Mesenchymal stem cell (in vitro differentiated cells and primary cell): ENCODE measurements around the gene ANKS1B.

Experiments
- DNase-seq: peaks from one replicate; pipeline ENCODE4 v3.0.0-alpha.2; 2013
- H2AFZ ChIP-seq: one replicate; pipeline ENCODE4 v1.6.1; 2013; ENCODE audit warnings: low read depth, mild to moderate bottlenecking, control low read depth, inconsistent platforms, low read length, moderate library complexity
- H2AK5ac ChIP-seq: 2 replicates; pipeline ENCODE4 v1.6.1; 2013; ENCODE audit warnings: low read length, moderate library complexity, mild to moderate bottlenecking, inconsistent platforms; ENCODE audit not compliant: severe bottlenecking
- H2BK120ac ChIP-seq: one replicate; pipeline ENCODE4 v1.6.1; 2013; ENCODE audit warnings: low read depth, mild to moderate bottlenecking, inconsistent platforms, low read length, moderate library complexity
- H2BK12ac ChIP-seq, 2 experiments: one replicate each; pipeline ENCODE4 v1.6.1; 2013; ENCODE audit warnings: inconsistent platforms in 2 of 2, low read length in 2 of 2, mild to moderate bottlenecking in 2 of 2, moderate library complexity in 2 of 2, control low read depth in 1 of 2
- H2BK15ac ChIP-seq: one replicate; pipeline ENCODE4 v1.6.1; 2013; ENCODE audit warnings: mild to moderate bottlenecking, low read depth, inconsistent platforms; ENCODE audit not compliant: poor library complexity, severe bottlenecking
- H2BK5ac ChIP-seq: 2 replicates; pipeline ENCODE4 v1.6.1; 2013; ENCODE audit warnings: low read depth, mild to moderate bottlenecking, low read length, control low read depth, inconsistent platforms; ENCODE audit not compliant: poor library complexity, severe bottlenecking
- H3K14ac ChIP-seq, 2 experiments: one replicate each; pipeline ENCODE4 v1.6.1; 2013; ENCODE audit warnings: inconsistent platforms in 2 of 2, low read length in 2 of 2, control low read depth in 1 of 2, mild to moderate bottlenecking in 1 of 2, moderate library complexity in 1 of 2
- H3K18ac ChIP-seq, 2 experiments: one replicate each; pipeline ENCODE4 v1.6.1; 2013; ENCODE audit warnings: inconsistent platforms in 2 of 2, low read length in 2 of 2, control low read depth in 1 of 2, low read depth in 1 of 2, mild to moderate bottlenecking in 1 of 2
- H3K23ac ChIP-seq, 2 experiments: one replicate each; pipeline ENCODE4 v1.6.1; 2013; ENCODE audit warnings: inconsistent platforms in 2 of 2, low read length in 2 of 2, mild to moderate bottlenecking in 2 of 2, moderate library complexity in 2 of 2, control low read depth in 1 of 2
- H3K27ac ChIP-seq: 2 replicates; pipeline ENCODE4 v1.5.1; 2013; ENCODE audit warnings: mild to moderate bottlenecking, moderate library complexity, low read length, control low read depth, inconsistent platforms; ENCODE audit not compliant: poor library complexity, severe bottlenecking
- H3K27me3 ChIP-seq, 2 experiments: 2 replicates each; pipeline versions ENCODE4 v1.6.1 to v1.7.0; 2013; ENCODE audit warnings: low read length in 2 of 2, mild to moderate bottlenecking in 2 of 2, moderate library complexity in 2 of 2, control low read depth in 1 of 2, inconsistent platforms in 1 of 2; ENCODE audit not compliant: control insufficient read depth in 1 of 2, insufficient read depth in 1 of 2
- H3K36me3 ChIP-seq, 2 experiments: 2 replicates each; pipeline versions ENCODE4 v1.6.1 to v1.7.0; 2013; ENCODE audit warnings: low read length in 2 of 2, control low read depth in 1 of 2, inconsistent platforms in 1 of 2, low read depth in 1 of 2, mild to moderate bottlenecking in 1 of 2; ENCODE audit not compliant: insufficient read depth in 2 of 2, control insufficient read depth in 1 of 2
- H3K4ac ChIP-seq, 2 experiments: one replicate each; pipeline ENCODE4 v1.6.1; 2013; ENCODE audit warnings: inconsistent platforms in 2 of 2, low read length in 2 of 2, mild to moderate bottlenecking in 2 of 2, moderate library complexity in 2 of 2, control low read depth in 1 of 2, low read depth in 1 of 2
- H3K4me1 ChIP-seq: 2 replicates; pipeline ENCODE4 v1.6.1; 2013; ENCODE audit warnings: low read depth, low read length, control low read depth; ENCODE audit not compliant: control insufficient read depth, insufficient read depth
- H3K4me2 ChIP-seq: 2 replicates; pipeline ENCODE4 v1.6.1; 2013; ENCODE audit warnings: low read length, mild to moderate bottlenecking, inconsistent platforms; ENCODE audit not compliant: poor library complexity, severe bottlenecking
- H3K4me3 ChIP-seq, 2 experiments: 2 replicates each; pipeline versions ENCODE4 v1.5.1 to v1.7.0; 2013; ENCODE audit warnings: low read length in 2 of 2, mild to moderate bottlenecking in 2 of 2, control low read depth in 1 of 2, low read depth in 1 of 2; ENCODE audit not compliant: insufficient read depth in 1 of 2
- H3K79me1 ChIP-seq: replicated peaks from 2 replicates; pipeline ENCODE4 v1.6.1; 2013; ENCODE audit warnings: mild to moderate bottlenecking, control low read depth, low read length, inconsistent platforms; ENCODE audit not compliant: poor library complexity, severe bottlenecking
- H3K9ac ChIP-seq: 2 replicates; pipeline ENCODE4 v1.7.0; 2013; ENCODE audit warnings: mild to moderate bottlenecking, low read length, moderate library complexity
- H3K9me3 ChIP-seq: 2 replicates; pipeline ENCODE4 v1.7.0; 2013; ENCODE audit warnings: mild to moderate bottlenecking, low read length; ENCODE audit not compliant: control insufficient read depth
- H4K8ac ChIP-seq: one replicate; pipeline ENCODE4 v1.6.1; 2013; ENCODE audit warnings: inconsistent platforms, mild to moderate bottlenecking, low read length, moderate library complexity
- H4K91ac ChIP-seq: one replicate; pipeline ENCODE4 v1.6.1; 2013; ENCODE audit warnings: mild to moderate bottlenecking, low read length, inconsistent platforms
- WGBS: methylation state at CpG from one replicate; pipeline ENCODE4 v1.1.7; 2013; ENCODE audit warnings: mixed read lengths; 5-methylcytosine and 5-hydroxymethylcytosine counted together

The ANKS1B gene

GRCh38 chr12:99704036-99704435 is 280.7 kb downstream of the ANKS1B start:
- no peak overlapping the region for H3K4ac ChIP-seq
- no peaks in the 10 kb centered on the region for H3K4me1 ChIP-seq
- H3K14ac ChIP-seq: no peak overlapping the region
- H3K9me3 ChIP-seq: no peaks in the 10 kb centered on the region
- H3K4me2 ChIP-seq: no peak overlapping the region
- no peak overlapping the region for H2BK15ac ChIP-seq
- no peak overlapping the region for H4K8ac ChIP-seq
- H3K23ac ChIP-seq: no peak overlapping the region
- H2BK5ac ChIP-seq: no peak overlapping the region
- no peak for DNase-seq
- no peak overlapping the region for H3K27ac ChIP-seq
- H3K79me1 ChIP-seq: no peaks in the 10 kb centered on the region
- no peak overlapping the region for H2BK12ac ChIP-seq
- H3K27me3 ChIP-seq: no peaks in the 10 kb centered on the region
- no peak overlapping the region for H3K9ac ChIP-seq
- no peak overlapping the region for H2BK120ac ChIP-seq
- no peak overlapping the region for H4K91ac ChIP-seq
- H3K4me3 ChIP-seq: no peak overlapping the region
- no peak overlapping the region for H2AK5ac ChIP-seq
- 65% methylated on average over 1 of the region's 1 CpG for WGBS
- no peak overlapping the region for H2AFZ ChIP-seq
- H3K36me3 ChIP-seq: no peaks in the 10 kb centered on the region
- no peak overlapping the region for H3K18ac ChIP-seq

DNA sequence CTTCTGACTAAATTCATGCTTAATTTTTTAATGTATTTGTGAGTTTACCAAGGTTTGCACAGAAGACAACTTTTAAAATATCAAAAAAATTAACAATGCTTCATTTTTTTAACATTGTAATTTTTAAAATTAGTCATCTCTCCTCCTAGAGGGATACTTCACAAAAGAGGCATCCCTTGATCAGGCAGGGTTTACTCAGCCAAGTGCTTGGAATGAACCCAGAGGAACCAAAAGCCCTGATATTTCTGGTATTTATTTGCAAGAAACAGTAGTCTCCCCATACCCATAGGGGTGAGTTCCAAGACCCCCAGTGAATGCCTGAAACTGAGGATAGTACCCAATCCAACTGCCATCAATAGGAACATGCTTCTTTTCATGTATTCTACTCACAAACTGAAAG is 284.7 kb downstream of the ANKS1B start:
- Histone ChIP-seq H3K4ac (no peak overlapping the region), H3K27ac (no peak overlapping the region), H3K4me2 (no peak overlapping the region), H3K9me3 (no peaks in the 10 kb centered on the region), H3K23ac (no peak overlapping the region), H3K36me3 (no peaks in the 10 kb centered on the region), H3K14ac (no peak overlapping the region), H2BK15ac (no peak overlapping the region), H2BK120ac (no peak overlapping the region), H3K4me3 (no peak overlapping the region), H3K4me1 (no peaks in the 10 kb centered on the region), H2BK5ac (no peak overlapping the region), H3K27me3 (no peaks in the 10 kb centered on the region), H2AK5ac (no peak overlapping the region), H3K79me1 (no peaks in the 10 kb centered on the region), H3K18ac (no peak overlapping the region), H4K8ac (no peak overlapping the region), H2BK12ac (no peak overlapping the region), H2AFZ (no peak overlapping the region), H3K9ac (no peak overlapping the region), H4K91ac (no peak overlapping the region)
- DNase-seq: no peak

DNA sequence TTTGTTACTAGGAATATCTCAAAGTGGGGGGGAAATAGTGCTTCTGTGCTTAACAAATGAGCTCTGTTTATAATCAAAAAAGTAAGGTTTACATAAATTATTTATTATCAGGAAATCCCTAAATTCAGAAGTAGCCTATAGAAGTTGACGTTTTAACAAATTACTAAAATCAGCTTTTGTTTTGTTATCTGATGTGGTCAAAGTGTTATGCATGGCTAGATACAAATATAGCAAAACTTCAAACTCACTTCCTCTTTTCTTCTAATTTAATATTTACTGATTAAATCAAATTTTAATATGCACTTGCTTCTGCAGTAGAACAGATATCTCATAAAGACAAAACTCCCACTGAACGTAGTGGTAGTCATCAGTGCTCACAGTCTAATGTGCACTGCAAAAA is 289.7 kb downstream of the ANKS1B start:
- DNase-seq: no peak
- WGBS: 48% methylated on average over 1 of the region's 2 CpGs

GRCh38 chr12:99686142-99686541 is 298.6 kb downstream of the ANKS1B start:
- Histone ChIP-seq H3K27ac (no peak overlapping the region), H4K91ac (no peak overlapping the region), H3K14ac (no peak overlapping the region), H3K36me3 (no peaks in the 10 kb centered on the region), H3K27me3 (no peaks in the 10 kb centered on the region), H3K9ac (no peak overlapping the region), H3K9me3 (no peaks in the 10 kb centered on the region), H2AFZ (no peak overlapping the region), H2BK12ac (no peak overlapping the region), H4K8ac (no peak overlapping the region), H3K18ac (no peak overlapping the region), H2BK5ac (no peak overlapping the region), H3K4ac (no peak overlapping the region), H2AK5ac (no peak overlapping the region), H2BK120ac (no peak overlapping the region), H3K23ac (no peak overlapping the region), H3K4me2 (no peak overlapping the region), H2BK15ac (no peak overlapping the region), H3K4me1 (no peaks in the 10 kb centered on the region), H3K79me1 (no peaks in the 10 kb centered on the region), H3K4me3 (no peak overlapping the region)
- no peak for DNase-seq
- 24% methylated on average over 1 of the region's 1 CpG for WGBS

More for the DNA sequence above, 289.7 kb downstream of the ANKS1B start:
- Histone ChIP-seq H3K79me1 (no peaks in the 10 kb centered on the region), H2BK15ac (no peak overlapping the region), H2AFZ (no peak overlapping the region), H3K36me3 (no peaks in the 10 kb centered on the region), H4K8ac (no peak overlapping the region), H4K91ac (no peak overlapping the region), H3K23ac (no peak overlapping the region), H2AK5ac (no peak overlapping the region), H3K27me3 (no peaks in the 10 kb centered on the region), H2BK5ac (no peak overlapping the region), H3K9ac (no peak overlapping the region), H2BK12ac (no peak overlapping the region), H3K27ac (no peak overlapping the region), H3K9me3 (no peaks in the 10 kb centered on the region), H3K4me2 (no peak overlapping the region), H3K4me3 (no peak overlapping the region), H2BK120ac (no peak overlapping the region), H3K4me1 (no peaks in the 10 kb centered on the region), H3K14ac (no peak overlapping the region), H3K18ac (no peak overlapping the region), H3K4ac (no peak overlapping the region)
